Muscle layer of colon (tissue), 2 donors: ENCODE data around the gene SLC44A2.
A peak's percentile ranks its signal among the peaks of the same experiment; 100 is the strongest.

ENCODE experiments used
- H3K27ac ChIP-seq: one replicate; pipeline ENCODE4 v1.7.0; 2013; ENCODE audit warnings: low read depth, mild to moderate bottlenecking, low read length, moderate library complexity
- H3K27me3 ChIP-seq, 2 donors: one replicate each; pipeline ENCODE4 v1.7.0; 2013; ENCODE audit warnings: low read length in 2 of 2, mild to moderate bottlenecking in 2 of 2; ENCODE audit not compliant: insufficient read depth in 2 of 2, control insufficient read depth in 1 of 2
- H3K36me3 ChIP-seq: one replicate; pipeline ENCODE4 v1.7.0; 2013; ENCODE audit warnings: mild to moderate bottlenecking, low read length; ENCODE audit not compliant: insufficient read depth
- H3K4me1 ChIP-seq: one replicate; pipeline ENCODE4 v1.7.0; 2013; ENCODE audit warnings: mild to moderate bottlenecking, low read length; ENCODE audit not compliant: insufficient read depth
- H3K4me3 ChIP-seq, 2 donors: one replicate each; pipeline ENCODE4 v1.7.0; 2013; ENCODE audit warnings: low read length in 2 of 2, low read depth in 1 of 2, mild to moderate bottlenecking in 1 of 2, moderate library complexity in 1 of 2
- H3K9ac ChIP-seq: one replicate; pipeline ENCODE4 v1.7.0; 2013; ENCODE audit warnings: low read length
- H3K9me3 ChIP-seq: one replicate; pipeline ENCODE4 v1.7.0; 2013; ENCODE audit warnings: mild to moderate bottlenecking, low read length
- donor health status: abdominal sarcoma.
- donor health status: Adenocarcinoma of cecum.

SLC44A2 gene

DNA sequence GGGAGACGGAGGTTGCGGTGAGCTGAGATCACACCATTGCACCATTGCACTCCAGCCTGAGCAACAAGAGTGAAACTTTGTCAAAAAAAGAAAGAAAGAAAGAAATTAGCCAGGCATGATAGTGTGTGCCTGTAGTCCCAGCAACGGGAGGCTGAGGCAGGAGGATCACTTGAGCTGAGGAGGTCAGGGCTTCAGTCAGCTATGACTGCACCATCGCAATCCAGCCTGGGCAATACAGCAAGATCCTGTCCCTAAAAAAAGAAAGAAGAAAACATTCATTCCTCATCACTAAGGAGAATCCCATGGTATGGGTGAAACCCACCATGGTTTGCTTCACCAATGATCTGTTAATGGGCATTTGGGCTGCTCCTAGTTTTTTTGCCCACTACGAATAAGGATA is 25.2 kb upstream of the SLC44A2 start:
- H3K4me3 ChIP-seq: no peak overlapping the region
- no peaks in the 10 kb centered on the region for H3K27me3 ChIP-seq

DNA sequence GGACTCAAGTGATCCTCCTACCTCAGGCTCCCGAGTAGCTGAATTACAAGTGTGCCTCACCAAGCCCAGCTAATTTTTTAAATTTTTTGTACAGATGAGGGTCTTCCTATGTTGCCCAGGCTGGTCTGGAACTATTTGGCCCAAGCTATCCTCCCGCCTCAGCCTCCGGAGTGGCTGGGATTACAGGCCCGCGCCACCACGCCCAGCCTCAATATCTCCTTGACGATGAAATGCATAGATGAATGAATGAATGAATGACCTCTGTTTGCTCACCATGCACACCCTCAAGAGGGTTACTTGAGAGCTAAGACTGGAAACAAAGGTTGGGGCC is 23.4 kb upstream of the SLC44A2 start:
- Histone ChIP-seq H3K36me3 (no peaks in the 10 kb centered on the region), H3K9ac (no peak overlapping the region), H3K4me1 (peaks cover 7% of the 10 kb centered on the region), H3K4me3 (peak overlapping the region in 1 of 2 donors; percentile 93), H3K27ac (no peak overlapping the region), H3K27me3 (no peaks in the 10 kb centered on the region), H3K9me3 (no peaks in the 10 kb centered on the region)

More for the DNA sequence above, 25.2 kb upstream of the SLC44A2 start:
- H3K36me3 ChIP-seq: no peaks in the 10 kb centered on the region
- H3K9ac ChIP-seq: no peak overlapping the region
- H3K27ac ChIP-seq: no peak overlapping the region
- no peaks in the 10 kb centered on the region for H3K9me3 ChIP-seq
- H3K4me1 ChIP-seq: peaks cover 7% of the 10 kb centered on the region

DNA sequence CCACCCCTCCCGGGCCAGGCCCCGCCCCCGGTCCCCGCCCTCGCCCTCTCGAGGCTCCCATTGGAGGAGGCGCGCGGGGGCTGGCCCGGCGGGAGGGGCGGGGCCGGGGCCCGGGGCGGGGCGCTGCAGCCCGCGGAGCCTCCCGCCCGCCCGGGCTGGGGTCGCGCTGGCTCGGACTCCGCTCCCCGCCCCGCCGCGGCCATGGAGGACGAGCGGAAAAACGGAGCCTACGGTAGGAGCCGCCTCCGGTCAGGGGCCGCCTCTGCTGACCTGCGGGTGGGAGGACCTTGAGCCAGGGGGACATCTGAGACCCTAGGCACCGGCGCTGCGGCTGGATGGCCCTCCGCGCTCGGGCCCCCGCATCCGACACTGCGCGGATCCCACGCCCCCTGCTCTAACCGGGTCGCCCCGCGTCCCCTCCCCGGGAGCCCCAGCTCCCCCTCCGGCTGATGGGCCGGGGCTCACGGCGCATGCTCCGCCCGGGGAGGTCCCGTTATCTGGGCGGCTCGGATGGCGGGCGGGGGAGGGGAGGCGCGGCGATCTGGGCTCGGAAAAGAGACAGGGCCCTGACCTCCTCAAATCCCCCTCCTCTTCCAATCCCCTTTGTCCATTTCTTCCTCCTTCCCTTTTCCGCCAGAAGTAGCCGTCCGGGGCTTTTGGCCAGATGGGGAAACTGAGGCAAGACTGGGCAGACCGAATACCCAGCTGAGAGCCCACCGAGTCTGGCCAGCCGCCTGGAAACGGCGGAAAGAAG is 22.8 kb upstream of the SLC44A2 start:
- Histone ChIP-seq H3K27me3 (no peaks in the 10 kb centered on the region), H3K9me3 (no peaks in the 10 kb centered on the region), H3K36me3 (no peaks in the 10 kb centered on the region), H3K9ac (peak overlapping the region; percentile 76), H3K27ac (peak overlapping the region; percentile 77), H3K4me3 (peak overlapping the region; percentile 85 to 93), H3K4me1 (peaks cover 7% of the 10 kb centered on the region)

DNA sequence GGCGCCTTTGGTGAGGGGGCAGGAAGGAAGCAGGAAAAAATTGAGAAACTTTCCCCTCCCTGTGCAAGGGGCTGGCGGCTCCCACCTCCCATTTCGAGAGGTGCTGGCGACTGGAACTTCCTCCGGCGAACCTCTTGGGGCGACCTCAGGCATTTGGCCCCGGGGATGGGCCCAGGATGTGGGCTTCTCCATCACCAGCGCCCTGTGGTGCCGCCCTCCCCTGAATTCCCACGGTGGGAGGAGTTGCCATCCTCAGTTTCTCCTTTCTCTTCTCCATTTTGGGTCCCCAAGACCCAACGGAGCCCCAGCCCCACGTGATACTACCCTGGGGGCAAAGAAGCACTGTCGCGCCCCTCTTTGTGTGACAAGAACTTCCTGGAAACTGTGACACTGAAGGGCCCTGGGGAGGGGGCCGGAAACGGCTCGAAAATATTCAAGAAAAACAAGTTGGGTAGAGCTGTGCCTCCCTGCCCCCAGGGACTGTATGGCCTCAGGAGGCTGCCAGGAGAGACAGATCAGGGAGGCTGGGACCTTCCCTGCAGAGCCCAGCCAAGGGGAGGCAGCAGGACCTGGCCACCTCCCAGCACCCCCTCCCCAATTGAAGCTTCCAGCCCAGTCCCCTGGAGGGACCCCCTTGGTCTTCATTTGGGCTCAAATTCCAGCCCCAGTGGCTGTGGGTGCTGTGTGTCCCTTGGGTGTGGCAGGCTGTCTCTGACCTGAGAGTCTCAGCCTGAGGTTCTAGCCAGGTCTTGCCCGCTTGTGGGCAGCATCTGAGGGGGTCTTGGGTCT is 22.1 kb upstream of the SLC44A2 start:
- peak overlapping the region; percentile 76 for H3K9ac ChIP-seq
- H3K9me3 ChIP-seq: no peaks in the 10 kb centered on the region
- H3K4me3 ChIP-seq: peak overlapping the region; percentile 85 to 93
- H3K36me3 ChIP-seq: no peaks in the 10 kb centered on the region
- H3K27me3 ChIP-seq: no peaks in the 10 kb centered on the region
- peak overlapping the region; percentile 77 for H3K27ac ChIP-seq
- peaks cover 7% of the 10 kb centered on the region for H3K4me1 ChIP-seq

DNA sequence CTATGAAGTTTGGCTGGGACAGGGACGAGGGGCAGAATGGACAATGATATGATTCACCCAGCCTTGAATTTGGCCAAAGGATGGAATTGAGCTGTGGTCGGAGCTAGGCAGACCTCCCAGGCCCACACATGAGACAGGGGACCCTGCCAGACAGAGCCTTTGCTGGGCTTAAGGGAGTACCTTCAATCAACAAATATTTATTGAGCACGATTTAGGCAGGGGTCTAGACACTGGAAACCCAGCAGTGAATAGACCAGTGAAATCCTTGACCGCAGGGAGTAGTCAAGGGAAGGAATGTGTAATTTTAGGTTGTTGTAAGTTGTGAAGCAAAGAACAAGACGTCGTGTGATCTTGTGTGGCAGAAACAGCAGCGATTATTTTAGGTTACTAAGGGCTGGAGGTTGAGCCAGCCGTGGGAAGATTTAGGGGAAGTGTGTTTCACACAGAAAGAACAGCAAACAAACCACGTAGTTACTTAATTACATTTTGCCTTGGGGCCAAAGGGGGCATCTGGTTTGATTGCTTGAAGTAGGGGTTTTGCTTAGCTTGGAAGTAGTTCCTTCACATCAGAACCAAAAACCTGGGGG is 21.4 kb upstream of the SLC44A2 start:
- Histone ChIP-seq H3K4me3 (peak overlapping the region; percentile 85 to 93), H3K27ac (no peak overlapping the region), H3K4me1 (peaks cover 7% of the 10 kb centered on the region), H3K36me3 (no peaks in the 10 kb centered on the region), H3K9me3 (no peaks in the 10 kb centered on the region), H3K9ac (no peak overlapping the region), H3K27me3 (no peaks in the 10 kb centered on the region)

DNA sequence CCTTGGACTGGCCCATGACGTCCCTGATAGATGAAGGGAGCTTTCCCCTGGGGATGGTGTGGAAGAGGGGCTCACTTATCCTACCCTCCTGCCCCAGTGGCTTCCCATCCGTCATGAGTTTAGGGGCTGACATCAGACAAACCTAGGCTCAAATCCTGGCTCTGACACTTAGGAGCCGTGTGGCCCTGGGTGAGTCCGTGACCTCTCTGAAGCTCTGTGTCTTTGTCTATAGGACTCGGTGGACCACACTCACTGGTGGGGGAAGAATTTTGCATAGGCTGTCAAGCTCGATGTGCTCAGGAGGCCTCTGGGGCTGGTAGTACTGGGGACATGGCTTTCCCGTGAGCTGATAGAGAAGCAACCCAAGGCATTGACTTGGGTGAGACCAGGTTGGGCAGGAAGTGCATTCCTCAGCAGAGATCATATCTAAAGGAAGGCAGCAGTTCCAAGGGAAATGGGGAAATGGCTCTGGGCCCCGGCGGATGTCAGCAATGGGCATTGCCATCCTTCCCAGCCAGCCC is 20.8 kb upstream of the SLC44A2 start:
- Histone ChIP-seq H3K36me3 (no peaks in the 10 kb centered on the region), H3K4me1 (peaks cover 7% of the 10 kb centered on the region), H3K9me3 (no peaks in the 10 kb centered on the region), H3K4me3 (no peak overlapping the region), H3K27ac (no peak overlapping the region), H3K9ac (no peak overlapping the region), H3K27me3 (no peaks in the 10 kb centered on the region)

DNA sequence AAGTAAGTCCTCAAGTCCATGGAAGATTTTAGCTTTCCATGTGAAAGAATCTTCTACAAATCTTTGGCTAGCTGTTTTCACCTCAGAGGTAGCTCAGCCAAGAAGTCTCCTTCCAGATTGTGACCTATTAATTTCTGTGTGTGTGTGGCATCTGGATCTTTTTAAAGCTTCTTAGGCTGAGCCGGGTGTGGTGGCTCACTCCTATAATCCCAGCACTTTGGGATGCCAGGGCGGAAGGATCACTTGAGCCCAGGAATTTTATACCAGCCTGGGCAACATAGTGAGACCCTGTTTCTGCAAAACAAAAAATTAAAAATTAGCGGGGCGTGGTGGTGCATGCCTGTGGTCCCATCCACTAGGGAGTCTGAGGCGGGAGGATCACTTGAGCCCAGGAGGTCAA is 13.4 kb upstream of the SLC44A2 start:
- no peak overlapping the region for H3K9ac ChIP-seq
- H3K4me1 ChIP-seq: no peaks in the 10 kb centered on the region
- H3K27ac ChIP-seq: no peak overlapping the region
- H3K4me3 ChIP-seq: no peak overlapping the region
- H3K9me3 ChIP-seq: no peaks in the 10 kb centered on the region
- no peaks in the 10 kb centered on the region for H3K36me3 ChIP-seq
- no peaks in the 10 kb centered on the region for H3K27me3 ChIP-seq

DNA sequence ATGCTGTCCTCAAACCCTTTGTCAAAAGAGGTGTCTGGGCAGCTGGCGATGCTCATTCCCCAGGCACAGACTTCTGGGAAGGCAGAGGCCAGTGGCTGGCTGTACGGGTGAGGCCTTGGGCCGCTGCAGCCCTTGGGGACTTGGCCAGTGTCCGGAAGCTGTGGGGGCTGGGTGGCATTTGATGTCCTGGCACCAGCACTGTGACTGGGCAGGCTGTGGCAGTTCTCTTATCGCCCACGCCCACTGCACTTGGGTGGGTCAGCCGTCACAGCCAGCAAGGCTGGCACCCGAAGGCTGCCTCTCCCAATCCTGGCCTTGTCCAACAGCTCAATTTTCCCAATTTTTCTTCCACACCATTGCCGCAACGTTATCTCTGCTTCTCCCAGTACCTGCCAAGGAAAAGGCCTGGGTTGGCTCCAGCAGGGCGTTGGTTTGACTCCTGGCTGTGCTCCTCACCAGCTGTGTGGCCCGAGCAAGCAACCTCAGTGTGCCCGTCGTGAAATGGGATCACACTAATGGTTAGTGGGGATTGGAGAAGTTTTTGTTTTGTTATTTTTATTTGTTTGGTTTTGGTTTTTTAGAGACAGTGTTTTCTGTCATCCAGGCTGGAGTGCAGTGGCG is 12.7 kb upstream of the SLC44A2 start:
- Histone ChIP-seq H3K4me1 (no peaks in the 10 kb centered on the region), H3K36me3 (no peaks in the 10 kb centered on the region), H3K27ac (no peak overlapping the region), H3K27me3 (no peaks in the 10 kb centered on the region), H3K4me3 (no peak overlapping the region), H3K9ac (no peak overlapping the region), H3K9me3 (no peaks in the 10 kb centered on the region)

DNA sequence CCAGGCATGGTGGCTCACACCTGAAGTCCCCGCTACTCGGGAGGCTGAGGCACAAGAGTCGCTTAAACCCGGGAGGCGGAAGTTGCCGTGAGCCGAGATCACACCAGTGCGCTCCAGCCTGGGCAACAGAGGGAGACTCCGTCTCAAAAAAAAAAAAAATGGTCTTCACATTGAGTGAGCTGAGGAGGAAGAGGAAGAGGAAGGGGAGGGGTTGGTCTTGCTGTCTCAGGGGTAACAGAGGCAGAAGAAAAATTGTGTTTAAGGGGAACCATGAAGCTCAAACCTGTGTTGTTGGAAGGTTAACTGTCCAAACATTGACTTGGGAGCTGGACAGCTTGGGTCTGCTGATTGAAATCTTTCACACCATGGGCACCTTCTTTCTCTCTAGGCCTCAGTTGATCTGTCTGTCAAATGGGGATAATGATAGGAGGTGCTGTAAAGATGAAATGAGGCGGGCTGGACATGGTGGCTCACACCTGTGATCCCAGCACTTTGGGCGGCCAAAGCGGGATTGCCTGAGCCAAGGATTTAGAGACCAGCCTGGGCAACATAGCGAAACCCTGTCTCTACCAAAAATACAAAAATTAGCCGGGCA is 9.8 kb upstream of the SLC44A2 start:
- no peaks in the 10 kb centered on the region for H3K36me3 ChIP-seq
- H3K27ac ChIP-seq: no peak overlapping the region
- no peaks in the 10 kb centered on the region for H3K9me3 ChIP-seq
- no peaks in the 10 kb centered on the region for H3K27me3 ChIP-seq
- H3K9ac ChIP-seq: no peak overlapping the region
- no peak overlapping the region for H3K4me3 ChIP-seq
- H3K4me1 ChIP-seq: no peaks in the 10 kb centered on the region

DNA sequence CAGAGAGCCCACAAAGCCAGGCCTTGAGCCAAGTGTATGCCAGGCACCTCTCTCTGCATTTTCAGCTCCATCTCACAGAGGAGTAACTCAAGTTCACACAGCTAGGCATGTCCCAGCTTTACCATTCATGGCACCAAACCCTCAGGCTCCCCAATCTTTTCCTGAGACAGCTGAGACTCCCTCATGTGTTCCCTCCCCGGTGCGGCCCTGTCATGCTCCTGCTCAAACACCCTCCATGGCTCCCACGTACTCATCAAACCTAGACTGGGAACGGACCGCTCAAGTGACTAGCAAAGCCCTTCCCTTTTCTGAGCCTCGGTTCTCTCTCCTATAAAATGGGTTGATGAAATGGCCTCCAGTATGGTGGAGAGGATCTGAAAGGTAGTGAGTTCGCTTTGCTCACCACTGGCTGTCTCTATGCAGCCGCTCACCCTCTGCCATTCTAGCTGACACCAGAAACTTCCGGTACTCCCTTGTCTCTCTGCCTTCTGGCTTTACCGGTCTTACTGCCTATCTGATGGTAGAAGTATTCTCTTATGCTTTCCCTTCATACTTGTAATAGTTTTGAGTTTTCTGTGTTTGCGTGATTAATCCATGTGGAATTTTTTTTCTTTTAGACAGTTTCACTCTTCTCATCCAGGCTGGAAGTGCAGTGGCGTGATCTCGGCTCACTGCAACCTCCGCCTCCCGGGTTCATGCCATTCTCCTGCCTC is 7.8 kb upstream of the SLC44A2 start:
- Histone ChIP-seq H3K4me3 (no peak overlapping the region), H3K27ac (no peak overlapping the region)

More for the DNA sequence above, 7.8 kb upstream of the SLC44A2 start:
- H3K36me3 ChIP-seq: no peaks in the 10 kb centered on the region
- no peaks in the 10 kb centered on the region for H3K4me1 ChIP-seq
- H3K9ac ChIP-seq: no peak overlapping the region
- no peaks in the 10 kb centered on the region for H3K27me3 ChIP-seq
- no peaks in the 10 kb centered on the region for H3K9me3 ChIP-seq
